SKM-1 treated with dmso at 0.1 percent for 144 hours (cell line): ENCODE data around the gene MIEN1.
"Not testable (repeated sequence)": the region's sequence is repeated elsewhere in the genome, so short reads cannot be mapped to it uniquely, and the experiment has no call there.

Experiments used
- DNase-seq: peaks from one replicate; lab custom pipeline; 2025; ENCODE audit not compliant: unreplicated experiment; lab: John Stamatoyannopoulos, UW

The MIEN1 gene, protein sequence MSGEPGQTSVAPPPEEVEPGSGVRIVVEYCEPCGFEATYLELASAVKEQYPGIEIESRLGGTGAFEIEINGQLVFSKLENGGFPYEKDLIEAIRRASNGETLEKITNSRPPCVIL

GRCh38 chr17:39730095-39730921, at the start of gene MIEN1:
TSS of gene MIEN1 (minus strand) at chr17:39730532. CDS start at chr17:39730495, 37 bp downstream.
- peak; percentile 76 for DNase-seq

GRCh38 chr17:39777534-39778365, 47.4 kb upstream of the MIEN1 start:
- no peak for DNase-seq

DNA sequence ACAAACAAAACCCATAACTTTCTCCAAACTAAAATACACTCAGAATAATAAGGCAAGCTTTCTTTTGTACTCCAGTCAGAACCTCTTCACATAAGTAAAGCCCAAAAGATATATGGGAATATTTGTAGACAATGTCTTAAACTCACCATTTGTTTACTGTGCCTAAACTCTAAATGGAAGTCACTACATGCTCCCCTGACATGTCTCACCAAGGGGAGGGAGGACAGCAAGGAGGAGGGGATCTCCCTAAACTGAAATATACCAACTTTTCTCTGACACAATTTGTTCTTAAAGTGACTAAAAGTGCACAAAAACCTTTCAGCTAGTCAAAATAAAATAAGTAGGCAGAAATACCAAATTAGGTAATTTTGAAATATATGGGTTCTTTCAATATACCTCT, 45.9 kb upstream of the MIEN1 start:
- no peak for DNase-seq

DNA sequence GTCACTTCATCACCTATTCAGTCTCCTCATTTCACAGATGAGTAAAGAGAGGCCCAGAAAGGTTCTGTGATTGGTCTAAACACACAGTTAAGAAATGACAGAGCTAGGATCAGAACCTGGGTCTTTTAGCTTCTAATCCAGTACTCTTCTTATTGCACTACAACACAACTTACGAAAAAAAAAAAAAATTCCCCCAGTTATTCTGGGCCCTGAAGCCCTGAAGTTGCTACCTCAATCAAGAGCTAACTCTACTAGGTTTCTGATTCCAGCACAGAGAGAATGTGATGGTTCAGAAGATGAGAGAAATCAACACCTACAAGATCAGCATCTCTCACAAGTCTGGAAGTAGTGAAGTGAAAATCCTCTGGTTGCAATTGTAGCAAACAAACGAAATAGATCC, 44.7 kb upstream of the MIEN1 start:
- no peak for DNase-seq

DNA sequence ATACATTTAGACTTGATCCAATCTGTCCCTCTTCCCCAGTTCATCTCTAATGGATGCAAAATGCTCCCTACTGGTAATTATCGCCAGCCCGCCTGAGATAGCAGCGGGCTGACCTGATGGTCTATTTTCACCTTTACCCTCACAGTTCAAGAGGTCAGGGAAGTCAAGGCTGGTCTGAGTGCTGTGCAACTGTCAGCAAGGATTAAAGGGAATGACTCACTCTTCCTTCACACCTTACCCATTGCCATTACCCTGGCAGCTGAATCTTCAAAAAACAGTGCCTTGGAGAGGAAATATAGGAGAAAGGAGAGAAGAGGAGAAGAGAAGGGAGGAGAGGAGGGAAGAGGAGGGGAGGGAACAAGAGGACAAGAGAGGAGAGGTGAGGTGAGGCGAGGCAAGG, 43.7 kb upstream of the MIEN1 start:
- no peak for DNase-seq

GRCh38 chr17:39772987-39773934, 42.9 kb upstream of the MIEN1 start:
- no peak for DNase-seq

GRCh38 chr17:39772415-39772814, 42.1 kb upstream of the MIEN1 start:
- no peak for DNase-seq

GRCh38 chr17:39769974-39770587, 39.7 kb upstream of the MIEN1 start:
- no peak for DNase-seq

DNA sequence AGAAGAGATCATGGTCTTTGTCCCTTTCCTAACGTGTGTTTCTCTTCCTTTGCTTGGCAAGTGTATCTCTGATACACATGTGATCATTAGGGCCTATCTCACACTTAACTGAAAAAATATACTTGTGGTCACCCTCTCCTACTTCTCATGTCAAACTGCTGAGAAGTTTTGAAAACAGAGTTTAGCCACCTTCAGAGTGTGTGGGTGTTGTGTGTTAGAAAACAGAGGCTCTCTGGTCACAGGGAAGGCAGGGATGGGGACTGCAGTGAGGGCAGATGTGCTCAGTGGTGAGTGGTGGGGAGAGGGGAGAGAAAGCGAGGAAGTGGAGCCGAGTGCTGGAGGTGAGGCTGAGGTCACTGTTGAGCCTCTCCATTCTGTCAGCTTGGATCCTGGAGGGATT, 36.8 kb upstream of the MIEN1 start:
- no peak for DNase-seq

DNA sequence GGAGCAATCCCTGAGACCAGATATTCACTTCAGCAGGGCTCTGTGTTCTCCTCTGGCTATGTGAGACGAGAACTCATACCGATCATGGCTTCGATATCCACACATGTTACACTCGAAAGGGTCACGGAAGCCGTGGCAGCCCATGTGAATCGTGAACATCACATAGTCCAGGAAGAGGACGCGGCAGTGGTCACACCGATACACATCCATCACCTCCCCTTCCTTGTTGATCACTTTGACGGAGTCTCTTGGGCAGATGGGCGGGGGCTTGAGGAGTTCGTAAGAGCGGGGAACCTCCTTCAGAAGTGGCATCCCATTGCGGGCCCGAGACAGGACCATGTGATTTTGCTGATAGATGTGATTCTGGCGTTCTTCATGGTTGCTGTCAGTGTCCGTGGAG, 35.4 kb upstream of the MIEN1 start:
- no peak for DNase-seq

GRCh38 chr17:39765175-39765574, 34.8 kb upstream of the MIEN1 start:
- no peak for DNase-seq

GRCh38 chr17:39764171-39764570, 33.8 kb upstream of the MIEN1 start:
- DNase-seq: not testable (repeated sequence)

DNA sequence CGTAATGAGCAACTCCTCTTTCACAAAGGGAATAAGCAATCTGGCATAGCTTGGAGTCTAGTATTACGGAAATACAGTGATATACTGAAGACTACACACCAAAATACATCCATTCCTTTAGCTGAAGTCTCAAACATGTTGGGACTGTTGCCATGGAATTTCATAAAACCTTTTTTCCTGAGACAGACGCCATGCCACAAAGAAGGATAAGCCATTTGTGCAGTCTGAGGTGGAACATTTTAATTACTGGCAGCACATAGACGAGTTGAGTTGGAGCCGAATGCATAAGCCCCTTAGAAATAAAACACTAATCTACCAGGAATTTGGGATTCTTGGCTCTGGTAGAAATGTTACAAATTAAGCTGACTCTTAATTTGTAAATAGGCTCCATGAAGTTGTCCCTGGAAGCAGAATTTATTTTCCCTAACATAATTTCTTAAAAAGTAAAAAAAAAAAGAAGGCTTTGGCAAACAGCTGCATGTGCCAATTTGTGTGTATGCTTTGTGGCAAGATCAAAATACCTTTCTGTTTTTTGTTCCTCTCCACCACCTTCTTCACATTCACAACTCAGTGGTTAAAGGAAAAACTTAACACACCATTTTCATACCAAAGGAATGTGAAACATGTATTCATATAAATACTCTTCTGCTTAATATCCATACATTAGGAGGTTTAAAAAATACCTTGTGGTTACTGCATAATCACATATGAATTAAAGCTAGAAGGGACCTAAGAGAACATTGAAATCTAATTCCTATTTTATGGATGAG, 32.9 kb upstream of the MIEN1 start:
- no peak for DNase-seq

GRCh38 chr17:39761861-39762496, 31.6 kb upstream of the MIEN1 start:
- no peak for DNase-seq

GRCh38 chr17:39759204-39759603, 28.9 kb upstream of the MIEN1 start:
- DNase-seq: no peak

DNA sequence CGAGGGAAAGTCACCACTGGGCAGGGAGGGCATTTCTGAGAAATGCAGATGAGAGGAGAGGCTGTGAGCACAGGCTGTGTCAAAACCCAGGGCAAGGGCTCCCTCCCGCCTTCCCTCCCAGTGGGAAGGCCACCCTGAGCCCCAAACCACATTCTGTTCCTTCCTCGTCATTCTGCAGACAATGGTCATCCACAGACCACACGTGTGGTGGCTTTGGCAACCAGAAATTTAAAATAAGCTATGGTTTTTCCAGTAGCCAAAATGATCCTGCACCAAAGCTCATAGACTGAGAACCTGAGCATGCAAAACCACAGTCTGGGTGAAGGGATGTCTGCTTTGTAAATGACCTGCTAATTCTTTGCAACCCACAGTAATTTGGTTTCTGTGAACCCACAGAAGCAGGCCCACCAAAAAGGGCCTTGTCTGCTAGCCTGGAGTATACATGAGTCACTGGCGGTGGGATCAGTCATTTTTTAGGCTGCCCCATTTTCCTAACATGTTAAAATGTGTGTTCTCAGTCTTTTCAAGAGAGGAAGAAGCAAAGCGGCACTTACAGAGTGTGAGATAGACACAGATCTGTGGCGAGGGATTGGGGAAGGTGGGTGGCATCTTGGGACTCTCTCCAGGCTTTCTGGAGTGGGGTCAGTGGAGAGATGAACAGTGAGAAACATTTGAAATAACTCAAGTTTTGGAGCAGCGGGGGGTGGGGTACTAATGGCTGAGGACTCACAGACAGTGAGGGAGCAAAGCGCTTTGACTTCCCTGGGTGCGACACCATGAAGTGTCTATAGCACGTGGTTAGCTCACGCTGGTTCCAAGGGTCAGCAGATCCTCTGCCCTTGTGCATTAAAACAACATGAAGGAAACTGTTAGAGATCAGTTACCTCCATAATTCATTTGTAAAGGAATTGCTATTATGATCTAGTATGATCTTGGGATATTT, 27.9 kb upstream of the MIEN1 start:
- peak; percentile 11 for DNase-seq

DNA sequence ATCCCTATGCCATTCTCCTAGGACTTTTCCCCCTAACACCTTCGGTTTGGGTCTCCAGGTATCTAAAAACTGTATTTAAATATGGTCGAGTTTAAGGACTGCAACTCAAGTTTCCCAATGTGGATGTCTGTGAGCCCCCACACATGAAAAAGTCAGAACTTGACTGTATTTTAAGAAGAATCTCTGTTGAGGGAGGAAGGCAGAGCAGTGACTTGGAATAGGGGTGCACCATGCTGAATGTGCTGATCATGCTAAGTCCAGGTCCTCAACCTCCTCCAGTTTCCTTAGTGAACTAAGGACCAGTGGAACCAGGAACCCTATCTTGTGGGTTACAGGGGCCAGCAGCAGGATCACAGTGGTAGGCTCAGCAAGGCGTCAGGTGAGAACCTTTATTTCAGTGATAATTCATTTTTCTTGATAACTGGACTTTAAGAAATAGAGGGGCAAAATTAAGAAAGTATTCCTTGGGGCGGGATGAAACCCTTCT, 26.9 kb upstream of the MIEN1 start:
- no peak for DNase-seq
